ENCODE results near the gene RAPSN. TPM values are rescaled to one million over a fixed set of nuclear protein-coding genes. Genes with fewer than 3 reads are reported as not detected.

Gene RAPSN
- 0.32 TPM in 1 of 2 replicates, not detected in the other for total RNA-seq

DNA sequence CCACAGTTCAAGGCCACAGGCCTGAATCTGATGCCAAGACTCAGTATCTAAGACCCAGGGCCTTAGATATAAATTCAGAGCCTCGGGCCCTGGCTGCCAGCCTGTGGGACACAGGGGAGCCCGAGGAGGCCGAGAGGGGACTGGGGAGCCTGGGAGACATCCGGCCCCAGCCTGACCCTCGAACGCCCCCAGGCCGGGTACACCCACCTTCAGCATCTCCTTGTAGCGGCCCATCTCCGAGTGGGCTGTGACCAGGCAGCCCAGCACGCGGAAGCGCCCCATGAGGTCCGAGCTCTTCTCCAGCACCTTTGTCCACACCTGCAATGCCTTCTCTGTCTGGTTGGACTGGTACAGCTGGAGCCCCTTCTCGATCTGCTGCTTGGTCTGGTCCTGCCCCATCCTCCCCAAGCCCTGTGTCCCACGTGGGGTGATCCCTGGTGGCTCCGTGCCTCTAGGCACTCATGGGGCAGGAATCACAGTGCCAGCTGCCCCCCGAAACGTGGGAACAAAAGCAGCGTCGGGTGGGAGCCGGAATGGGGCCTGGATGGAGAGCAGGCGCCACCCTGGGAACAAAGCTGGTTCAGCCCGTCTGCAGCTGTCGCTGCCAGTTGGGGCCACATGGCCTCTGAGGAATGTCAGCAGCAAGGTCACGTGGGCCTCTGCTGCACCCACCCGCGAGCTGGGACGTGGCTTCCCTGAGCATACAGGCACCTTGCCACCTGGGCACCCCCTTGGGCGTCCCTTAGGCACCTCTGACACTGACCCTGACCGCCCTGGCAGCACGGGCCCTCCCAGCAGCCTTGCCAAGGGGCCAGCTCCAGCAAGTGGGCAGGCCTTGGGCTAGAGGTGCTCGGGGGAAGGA is at the start of gene RAPSN:
Gene RAPSN (minus strand): TSS at position 571 of the 862 bp plus-strand sequence. CDS start 172 bp downstream, at position 399.

DNA sequence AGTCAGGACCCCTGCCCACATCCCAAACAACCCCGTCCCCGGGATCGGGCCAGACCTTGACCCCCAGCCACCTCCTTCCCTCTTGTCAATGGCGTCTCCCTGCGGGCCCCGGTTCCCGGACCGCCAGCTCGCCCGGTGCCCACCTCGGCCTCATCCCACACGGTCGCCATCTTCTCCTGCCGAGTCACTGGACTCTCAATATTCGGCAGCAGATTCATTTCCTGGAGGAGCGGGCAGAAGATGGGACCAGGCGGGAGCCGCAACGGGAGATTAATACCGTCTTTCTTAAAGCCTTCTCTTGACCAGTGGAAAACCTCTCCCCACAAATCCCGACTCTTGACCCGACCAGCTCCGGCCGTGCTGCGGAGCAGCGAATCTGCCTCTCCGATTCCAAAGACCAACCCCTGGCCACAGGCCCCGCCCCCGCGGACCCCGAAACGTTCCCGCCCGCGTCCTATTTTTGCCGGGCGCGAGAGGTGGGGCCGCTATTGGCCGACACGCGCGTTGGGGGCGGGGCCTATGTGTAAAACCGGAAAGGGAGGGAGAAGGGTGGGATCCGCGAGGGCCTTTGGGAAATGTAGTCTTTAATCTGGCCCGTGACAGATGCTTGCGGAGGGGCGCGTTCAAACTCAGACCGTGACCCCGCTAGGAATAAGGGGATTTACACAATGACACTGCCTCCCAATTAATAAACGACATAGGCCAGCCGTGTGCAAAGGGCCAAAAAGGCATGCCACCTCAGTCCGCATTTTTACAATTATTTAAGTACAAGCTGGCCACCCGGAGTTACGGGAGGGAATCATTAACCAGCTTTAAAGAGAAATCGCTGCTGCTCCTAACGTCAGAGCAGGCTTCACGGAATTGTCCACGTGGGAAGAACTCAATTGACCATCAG is 22.6 kb downstream of the RAPSN start, which contains the start of gene PSMC3:
Gene PSMC3 (minus strand): TSS at position 378 of the 895 bp plus-strand sequence. CDS start 160 bp downstream, at position 218.

DNA sequence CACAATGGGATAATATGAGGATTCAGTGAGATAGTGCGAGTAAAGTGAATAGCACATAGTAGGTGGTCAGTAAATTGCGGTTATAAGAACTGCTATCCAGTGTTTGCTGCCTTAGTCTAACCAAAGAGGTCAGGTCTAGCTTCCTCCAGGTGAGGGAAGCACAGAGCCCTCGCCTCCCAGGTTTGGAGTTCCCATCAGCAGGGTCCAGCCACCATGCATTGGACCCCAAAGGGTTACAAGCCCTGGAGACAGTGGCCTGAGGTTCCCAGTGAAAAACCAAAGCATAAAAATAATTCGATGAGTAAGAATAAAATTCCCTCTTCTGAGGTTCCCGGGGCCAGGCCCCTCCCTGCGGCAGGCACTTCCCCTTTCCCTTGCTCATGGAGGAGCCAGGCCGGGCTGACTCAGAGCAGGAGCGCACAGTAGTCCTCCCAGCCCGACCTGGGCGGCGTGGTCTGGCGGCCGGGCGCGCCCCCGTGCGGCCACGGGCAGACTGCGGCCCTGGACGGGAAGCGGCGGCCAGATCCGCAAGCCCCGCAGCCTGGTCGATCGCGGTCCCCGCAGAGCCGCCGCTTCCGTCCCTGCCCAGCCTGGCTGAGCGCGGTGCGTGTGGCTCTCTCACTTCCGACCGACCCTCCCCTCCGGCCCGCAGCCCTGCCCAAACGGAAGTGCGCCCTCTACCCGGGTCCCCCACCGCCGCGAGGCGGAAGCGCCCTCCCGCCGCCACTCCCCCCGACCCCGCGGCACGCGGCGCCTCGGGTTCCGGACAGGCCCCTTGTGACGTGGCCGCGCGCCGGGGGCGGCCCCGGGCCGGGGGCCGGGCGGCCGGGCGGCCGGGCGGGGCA is 41.0 kb downstream of the RAPSN start, which contains the start of gene SLC39A13:
Gene SLC39A13 (plus strand): TSS at position 845 of the 845 bp plus-strand sequence. CDS start 1,505 bp downstream, outside the sequence.

Small RNA genes lying within 50 kb of the gene (small RNA-seq; reads per million reads assigned to genes)
- gene MIR4487: not detected

Other genes with a start within 250 kb of the RAPSN start
- 35.5 and 40.9 TPM in 2 replicates for gene DDB2, start 234.2 kb downstream of the RAPSN start, total RNA-seq
- gene ACP2, start 200.3 kb downstream of the RAPSN start, total RNA-seq: 35.7 and 37.3 TPM in 2 replicates
- gene NR1H3, start 191.1 kb downstream of the RAPSN start, total RNA-seq: 15.4 and 17.0 TPM in 2 replicates
- 25.8 and 30.1 TPM in 2 replicates for gene MADD, start 179.0 kb downstream of the RAPSN start, total RNA-seq
- not detected in 2 replicates for gene MYBPC3, start 96.4 kb downstream of the RAPSN start, total RNA-seq
- gene SPI1, start 70.6 kb downstream of the RAPSN start, total RNA-seq: not detected in 2 replicates
- gene SLC39A13, start 40.5 kb downstream of the RAPSN start, total RNA-seq: 128 and 132 TPM in 2 replicates
- 92.8 and 122 TPM in 2 replicates for gene PSMC3, start 22.7 kb downstream of the RAPSN start, total RNA-seq
- gene CELF1, start 104.0 kb upstream of the RAPSN start, total RNA-seq: 115 and 140 TPM in 2 replicates
- gene PTPMT1, start 116.5 kb upstream of the RAPSN start, total RNA-seq: 51.0 and 62.1 TPM in 2 replicates
- 34.2 and 34.7 TPM in 2 replicates for gene KBTBD4, start 129.8 kb upstream of the RAPSN start, total RNA-seq
- 49.5 and 53.2 TPM in 2 replicates for gene NDUFS3, start 129.9 kb upstream of the RAPSN start, total RNA-seq
- 0.24 TPM in 1 of 2 replicates, not detected in the other for gene FAM180B, start 137.5 kb upstream of the RAPSN start, total RNA-seq
- gene C1QTNF4, start 145.3 kb upstream of the RAPSN start, total RNA-seq: 0.12 and 0.49 TPM in 2 replicates
- 57.0 and 59.1 TPM in 2 replicates for gene MTCH2, start 193.4 kb upstream of the RAPSN start, total RNA-seq